Measurements from ENCODE around the gene ADAMTS14.

The ADAMTS14 gene

GRCh38 chr10:70698211-70698610 is 25.9 kb downstream of the ADAMTS14 start:
- in situ Hi-C loops (cut with MboI; ENCODE audit: low sequenced_read_pairs) = no loop called here

GRCh38 chr10:70699063-70699658 is 26.9 kb downstream of the ADAMTS14 start:
- Histone ChIP-seq H3K27me3 (ENCODE audit: low read depth) (no peaks in the 10 kb centered on the region), H3K36me3 (replicated peaks) (no peaks in the 10 kb centered on the region), H3K9me3 (no peaks in the 10 kb centered on the region), H3K4me3 (no peak overlapping the region), H3K4me1 (no peaks in the 10 kb centered on the region)
- DNase-seq (ENCODE audit: low spot score in 2 of 2) = no peak
- in situ Hi-C loops (cut with MboI; ENCODE audit: low sequenced_read_pairs) = no loop called here

More at GRCh38 chr10:70698211-70698610, 25.9 kb downstream of the ADAMTS14 start:
- Histone ChIP-seq H3K36me3 (replicated peaks) (no peaks in the 10 kb centered on the region), H3K4me3 (no peak overlapping the region), H3K9me3 (no peaks in the 10 kb centered on the region), H3K4me1 (no peaks in the 10 kb centered on the region), H3K27me3 (ENCODE audit: low read depth) (no peaks in the 10 kb centered on the region)
- DNase-seq (ENCODE audit: low spot score in 2 of 2) = no peak

- Histone ChIP-seq H3K36me3 (replicated peaks) (no peaks in the 10 kb centered on the region), H3K27me3 (ENCODE audit: low read depth) (no peaks in the 10 kb centered on the region), H3K4me1 (no peaks in the 10 kb centered on the region), H3K9me3 (no peaks in the 10 kb centered on the region), H3K4me3 (no peak overlapping the region)
- in situ Hi-C loops (cut with MboI; ENCODE audit: low sequenced_read_pairs) = no loop called here
- no peak for DNase-seq (ENCODE audit: low spot score in 2 of 2)
These were observed 27.4 kb downstream of the ADAMTS14 start for GRCh38 chr10:70699659-70700174.

GRCh38 chr10:70702190-70702763 is 30.0 kb downstream of the ADAMTS14 start:
- no peak for DNase-seq (ENCODE audit: low spot score in 2 of 2)
- Histone ChIP-seq H3K36me3 (replicated peaks) (no peaks in the 10 kb centered on the region), H3K27me3 (ENCODE audit: low read depth) (no peaks in the 10 kb centered on the region), H3K9me3 (no peaks in the 10 kb centered on the region), H3K4me3 (no peak overlapping the region), H3K4me1 (no peaks in the 10 kb centered on the region)
- in situ Hi-C loops (cut with MboI; ENCODE audit: low sequenced_read_pairs) = no loop called here

- DNase-seq (ENCODE audit: low spot score in 2 of 2) = no peak
- Histone ChIP-seq H3K4me3 (no peak overlapping the region), H3K36me3 (replicated peaks) (no peaks in the 10 kb centered on the region), H3K9me3 (no peaks in the 10 kb centered on the region), H3K27me3 (ENCODE audit: low read depth) (no peaks in the 10 kb centered on the region), H3K4me1 (no peaks in the 10 kb centered on the region)
- in situ Hi-C loops (cut with MboI; ENCODE audit: low sequenced_read_pairs) = no loop called here
These were observed 31.9 kb downstream of the ADAMTS14 start for GRCh38 chr10:70704211-70704610.

GRCh38 chr10:70705121-70705861 is 33.0 kb downstream of the ADAMTS14 start:
- Histone ChIP-seq H3K4me3 (no peak overlapping the region), H3K36me3 (replicated peaks) (no peaks in the 10 kb centered on the region), H3K4me1 (no peaks in the 10 kb centered on the region), H3K9me3 (no peaks in the 10 kb centered on the region), H3K27me3 (ENCODE audit: low read depth) (no peaks in the 10 kb centered on the region)
- DNase-seq (ENCODE audit: low spot score in 2 of 2) = no peak
- in situ Hi-C loops (cut with MboI; ENCODE audit: low sequenced_read_pairs) = no loop called here

GRCh38 chr10:70711177-70711576 is 38.9 kb downstream of the ADAMTS14 start:
- H3K36me3 ChIP-seq (replicated peaks) = no peaks in the 10 kb centered on the region
- H3K27me3 ChIP-seq (ENCODE audit: low read depth) = no peaks in the 10 kb centered on the region
- no peaks in the 10 kb centered on the region for H3K9me3 ChIP-seq
- no peaks in the 10 kb centered on the region for H3K4me1 ChIP-seq
- no peak for DNase-seq (ENCODE audit: low spot score in 2 of 2)
- in situ Hi-C loops (cut with MboI; ENCODE audit: low sequenced_read_pairs) = no loop called here
- H3K4me3 ChIP-seq = no peak overlapping the region

- no peak for DNase-seq (ENCODE audit: low spot score in 2 of 2)
- Histone ChIP-seq H3K27me3 (ENCODE audit: low read depth) (no peaks in the 10 kb centered on the region), H3K4me1 (no peaks in the 10 kb centered on the region), H3K4me3 (no peak overlapping the region), H3K36me3 (replicated peaks) (no peaks in the 10 kb centered on the region), H3K9me3 (no peaks in the 10 kb centered on the region)
- in situ Hi-C loops (cut with MboI; ENCODE audit: low sequenced_read_pairs) = no loop called here
These were observed 39.6 kb downstream of the ADAMTS14 start for GRCh38 chr10:70711911-70712310.

GRCh38 chr10:70714245-70714644 is 41.9 kb downstream of the ADAMTS14 start:
- no peaks in the 10 kb centered on the region for H3K4me1 ChIP-seq
- no peak for DNase-seq (ENCODE audit: low spot score in 2 of 2)
- H3K36me3 ChIP-seq (replicated peaks) = no peaks in the 10 kb centered on the region

GRCh38 chr10:70714951-70715350 is 42.6 kb downstream of the ADAMTS14 start:
- Histone ChIP-seq H3K4me1 (no peaks in the 10 kb centered on the region), H3K36me3 (replicated peaks) (no peaks in the 10 kb centered on the region), H3K27me3 (ENCODE audit: low read depth) (no peaks in the 10 kb centered on the region), H3K9me3 (no peaks in the 10 kb centered on the region), H3K4me3 (no peak overlapping the region)
- no peak for DNase-seq (ENCODE audit: low spot score in 2 of 2)
- in situ Hi-C loops (cut with MboI; ENCODE audit: low sequenced_read_pairs) = no loop called here

More at GRCh38 chr10:70714245-70714644, 41.9 kb downstream of the ADAMTS14 start:
- no peak overlapping the region for H3K4me3 ChIP-seq
- no peaks in the 10 kb centered on the region for H3K9me3 ChIP-seq
- H3K27me3 ChIP-seq (ENCODE audit: low read depth) = no peaks in the 10 kb centered on the region
- in situ Hi-C loops (cut with MboI; ENCODE audit: low sequenced_read_pairs) = no loop called here

- no peak overlapping the region for H3K4me3 ChIP-seq
- DNase-seq (ENCODE audit: low spot score in 2 of 2) = no peak
- H3K27me3 ChIP-seq (ENCODE audit: low read depth) = no peaks in the 10 kb centered on the region
- H3K4me1 ChIP-seq = no peaks in the 10 kb centered on the region
- no peaks in the 10 kb centered on the region for H3K9me3 ChIP-seq
- in situ Hi-C loops (cut with MboI; ENCODE audit: low sequenced_read_pairs) = no loop called here
- no peaks in the 10 kb centered on the region for H3K36me3 ChIP-seq (replicated peaks)
These were observed 43.8 kb downstream of the ADAMTS14 start for GRCh38 chr10:70715853-70716795.

GRCh38 chr10:70722820-70723424 is 50.6 kb downstream of the ADAMTS14 start:
- no peak overlapping the region for H3K4me3 ChIP-seq
- no peaks in the 10 kb centered on the region for H3K27me3 ChIP-seq (ENCODE audit: low read depth)
- no peak for DNase-seq (ENCODE audit: low spot score in 2 of 2)
- in situ Hi-C loops (cut with MboI; ENCODE audit: low sequenced_read_pairs) = no loop called here
- no peaks in the 10 kb centered on the region for H3K36me3 ChIP-seq (replicated peaks)
- H3K4me1 ChIP-seq = no peaks in the 10 kb centered on the region
- no peaks in the 10 kb centered on the region for H3K9me3 ChIP-seq

- Histone ChIP-seq H3K9me3 (no peaks in the 10 kb centered on the region), H3K4me3 (no peak overlapping the region), H3K27me3 (ENCODE audit: low read depth) (no peaks in the 10 kb centered on the region), H3K4me1 (no peaks in the 10 kb centered on the region), H3K36me3 (replicated peaks) (no peaks in the 10 kb centered on the region)
- no peak for DNase-seq (ENCODE audit: low spot score in 2 of 2)
- in situ Hi-C loops (cut with MboI; ENCODE audit: low sequenced_read_pairs) = no loop called here
These were observed 51.5 kb downstream of the ADAMTS14 start for GRCh38 chr10:70723771-70724170.
